Hepatocyte (in vitro differentiated cells): Measurements from ENCODE around the gene CYSRT1.

Source experiments
- CTCF ChIP-seq: fragments of 200-600 bp; sonication (generic); IDR thresholded peaks from 2 replicates; pipeline ENCODE4 v1.5.1; 2016; ENCODE audit warnings: antibody characterized with exemption, mild to moderate bottlenecking; ENCODE audit not compliant: poor library complexity
- EZH2phosphoT487 ChIP-seq: fragments of 200-600 bp; sonication (generic); IDR thresholded peaks from one replicate; pipeline ENCODE4 v1.6.1; 2018; ENCODE audit warnings: antibody characterized with exemption, mild to moderate bottlenecking, low read depth, moderate library complexity; ENCODE audit not compliant: unreplicated experiment, severe bottlenecking

GRCh38 chr9:137212520-137212919 is 12.5 kb upstream of the CYSRT1 start:
- TF ChIP-seq CTCF, result no peak
- TF ChIP-seq EZH2phosphoT487, result no peak
